ENCODE results near the gene TMTC1.

TMTC1 gene

DNA sequence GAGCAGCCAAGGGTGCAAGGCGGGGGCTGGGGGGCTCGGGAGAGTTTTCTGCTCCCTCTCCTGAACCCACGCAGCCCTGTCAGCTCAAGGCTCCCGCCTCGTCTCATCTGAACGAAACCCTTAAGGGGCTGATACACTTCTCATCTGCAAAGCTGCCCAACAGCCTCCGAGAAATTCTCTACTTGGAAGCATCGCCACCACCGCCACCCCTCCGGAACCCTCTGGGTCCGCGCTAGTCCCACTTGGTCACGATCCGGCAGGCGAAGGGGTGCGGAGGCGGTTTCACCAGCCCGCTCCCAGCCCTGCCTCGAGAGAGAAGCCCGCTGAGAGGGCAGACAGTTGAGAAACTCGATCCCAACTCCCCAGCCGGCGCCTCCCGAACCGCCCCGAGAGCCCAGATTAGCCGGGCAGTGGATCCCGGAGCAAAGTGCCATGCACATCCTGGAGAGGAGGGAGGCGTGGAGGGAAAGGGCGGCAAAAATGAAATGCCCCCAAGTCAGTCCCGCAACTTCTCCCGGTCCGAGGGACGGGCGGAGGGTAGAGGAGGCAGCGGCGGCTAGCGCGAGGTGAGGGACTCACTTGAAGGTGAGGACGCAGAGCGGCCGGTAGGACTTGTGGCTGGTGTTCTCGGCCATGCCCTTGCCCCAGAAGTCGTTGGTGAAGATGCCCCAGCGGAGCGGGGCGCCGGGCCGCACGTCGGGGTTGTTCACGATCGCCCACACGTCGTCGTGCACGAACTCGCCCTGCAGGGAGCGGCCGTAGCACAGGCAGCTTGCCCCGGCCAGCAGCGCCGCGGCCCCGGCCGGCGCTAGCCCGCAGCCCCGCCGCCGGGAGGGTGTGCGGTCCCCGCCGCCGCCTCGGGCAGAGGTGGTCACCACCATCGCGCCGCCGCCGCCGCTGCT, 620 bp downstream of the TMTC1 start:
- peak overlapping the region; percentile 59 for H3K9ac ChIP-seq (ENCODE audit: low read length)
- TF ChIP-seq, protein P1, sequence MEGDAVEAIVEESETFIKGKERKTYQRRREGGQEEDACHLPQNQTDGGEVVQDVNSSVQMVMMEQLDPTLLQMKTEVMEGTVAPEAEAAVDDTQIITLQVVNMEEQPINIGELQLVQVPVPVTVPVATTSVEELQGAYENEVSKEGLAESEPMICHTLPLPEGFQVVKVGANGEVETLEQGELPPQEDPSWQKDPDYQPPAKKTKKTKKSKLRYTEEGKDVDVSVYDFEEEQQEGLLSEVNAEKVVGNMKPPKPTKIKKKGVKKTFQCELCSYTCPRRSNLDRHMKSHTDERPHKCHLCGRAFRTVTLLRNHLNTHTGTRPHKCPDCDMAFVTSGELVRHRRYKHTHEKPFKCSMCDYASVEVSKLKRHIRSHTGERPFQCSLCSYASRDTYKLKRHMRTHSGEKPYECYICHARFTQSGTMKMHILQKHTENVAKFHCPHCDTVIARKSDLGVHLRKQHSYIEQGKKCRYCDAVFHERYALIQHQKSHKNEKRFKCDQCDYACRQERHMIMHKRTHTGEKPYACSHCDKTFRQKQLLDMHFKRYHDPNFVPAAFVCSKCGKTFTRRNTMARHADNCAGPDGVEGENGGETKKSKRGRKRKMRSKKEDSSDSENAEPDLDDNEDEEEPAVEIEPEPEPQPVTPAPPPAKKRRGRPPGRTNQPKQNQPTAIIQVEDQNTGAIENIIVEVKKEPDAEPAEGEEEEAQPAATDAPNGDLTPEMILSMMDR (IDR thresholded peaks at IDR 0.05; ENCODE audit: low read depth, low read length) = no peak
- TF ChIP-seq EZH2phosphoT487 (IDR thresholded peaks at IDR 0.05; ENCODE audit: low read depth) = no peak
- H3K27ac ChIP-seq (ENCODE audit: low read length) = peak overlapping the region; percentile 91

DNA sequence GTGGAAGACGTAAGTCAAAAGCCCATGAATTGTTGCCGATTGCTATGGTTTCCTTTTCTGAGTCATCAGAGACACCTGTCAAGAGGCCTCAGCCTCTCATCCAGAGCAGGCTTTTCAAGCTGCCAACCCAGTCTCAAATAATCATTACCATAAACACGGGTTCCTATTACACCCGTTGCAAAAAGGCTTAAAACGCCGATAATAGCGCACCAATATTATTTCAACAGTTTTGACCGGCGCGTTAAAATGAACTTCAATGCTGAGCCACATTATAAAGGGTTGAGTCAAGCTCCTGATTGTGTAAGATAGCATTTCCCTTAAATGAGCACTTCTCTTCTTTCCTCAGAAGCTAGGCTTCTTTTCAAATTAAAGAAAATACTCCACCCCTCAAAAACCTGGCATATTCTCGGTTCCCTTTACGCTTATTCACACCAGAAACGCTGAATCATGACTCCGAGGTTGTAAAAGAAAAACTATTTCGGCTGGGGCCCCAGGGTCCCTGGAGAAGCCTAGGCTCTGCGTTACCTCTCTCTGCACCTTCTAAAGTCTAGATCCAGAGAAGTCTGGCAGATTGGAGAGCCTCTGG, 1.4 kb downstream of the TMTC1 start:
- no peak for TF ChIP-seq EZH2phosphoT487 (IDR thresholded peaks at IDR 0.05; ENCODE audit: low read depth)
- TF ChIP-seq, protein P1 (IDR thresholded peaks at IDR 0.05; ENCODE audit: low read depth, low read length) = no peak
- Histone ChIP-seq H3K4me3 (ENCODE audit: low read length) (peak overlapping the region; percentile 73), H3K9me3 (ENCODE audit: insufficient read depth, low read length) (peaks cover 6% of the 10 kb centered on the region), H3K9ac (ENCODE audit: low read length) (peak overlapping the region; percentile 59), H3K4me1 (ENCODE audit: low read length) (peaks cover 47% of the 10 kb centered on the region), H3K27me3 (ENCODE audit: low read depth, low read length) (no peaks in the 10 kb centered on the region), H3K4me2 (ENCODE audit: low read length) (peak overlapping the region; percentile 86), H2AFZ (ENCODE audit: low read depth, low read length) (peak overlapping the region; percentile 79), H3K27ac (ENCODE audit: low read length) (peak overlapping the region; percentile 91), H3K79me2 (ENCODE audit: low read length) (no peaks in the 10 kb centered on the region), H4K20me1 (ENCODE audit: insufficient read depth, low read length) (no peaks in the 10 kb centered on the region), H3K36me3 (replicated peaks; ENCODE audit: low read depth, low read length) (peaks cover 6% of the 10 kb centered on the region)

More for the DNA sequence above, 620 bp downstream of the TMTC1 start:
- H3K4me3 ChIP-seq (ENCODE audit: low read length) = peak overlapping the region; percentile 73
- H4K20me1 ChIP-seq (ENCODE audit: insufficient read depth, low read length) = no peaks in the 10 kb centered on the region
- peak overlapping the region; percentile 79 for H2AFZ ChIP-seq (ENCODE audit: low read depth, low read length)
- peaks cover 6% of the 10 kb centered on the region for H3K36me3 ChIP-seq (replicated peaks; ENCODE audit: low read depth, low read length)
- no peaks in the 10 kb centered on the region for H3K79me2 ChIP-seq (ENCODE audit: low read length)
- H3K9me3 ChIP-seq (ENCODE audit: insufficient read depth, low read length) = peaks cover 6% of the 10 kb centered on the region
- H3K4me1 ChIP-seq (ENCODE audit: low read length) = peaks cover 45% of the 10 kb centered on the region
- H3K4me2 ChIP-seq (ENCODE audit: low read length) = peak overlapping the region; percentile 86
- H3K27me3 ChIP-seq (ENCODE audit: low read depth, low read length) = no peaks in the 10 kb centered on the region

DNA sequence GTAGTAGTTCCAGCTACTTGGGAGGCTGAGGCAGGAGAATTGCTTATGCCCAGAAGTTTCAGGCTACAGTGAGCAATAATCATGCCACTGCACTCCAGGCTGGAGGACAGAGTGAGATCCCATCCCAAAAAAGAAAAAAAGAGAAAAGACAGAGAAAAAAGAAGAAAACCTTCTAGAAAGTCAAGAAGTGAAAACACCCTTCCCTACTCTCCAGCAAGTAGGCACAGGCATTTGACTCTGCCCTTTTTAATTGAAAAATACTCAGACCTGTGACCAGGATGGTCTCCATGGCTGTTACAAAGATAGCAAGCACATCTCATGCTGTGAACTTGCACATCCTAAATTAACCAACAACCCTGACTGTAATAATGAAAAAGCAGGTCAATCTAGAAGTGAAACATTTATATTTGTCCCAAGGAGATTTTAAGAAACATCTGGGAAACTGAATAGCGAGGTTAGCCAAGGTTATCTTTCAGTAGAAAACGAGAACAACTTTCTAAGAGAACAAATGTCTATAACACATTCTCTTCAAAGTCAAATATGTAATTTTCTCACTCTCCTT, 2.0 kb downstream of the TMTC1 start:
- peak overlapping the region; percentile 86 for H3K4me2 ChIP-seq (ENCODE audit: low read length)
- no peaks in the 10 kb centered on the region for H3K79me2 ChIP-seq (ENCODE audit: low read length)
- peaks cover 6% of the 10 kb centered on the region for H3K36me3 ChIP-seq (replicated peaks; ENCODE audit: low read depth, low read length)
- H2AFZ ChIP-seq (ENCODE audit: low read depth, low read length) = peak overlapping the region; percentile 79
- TF ChIP-seq EZH2phosphoT487 (IDR thresholded peaks at IDR 0.05; ENCODE audit: low read depth) = no peak
- TF ChIP-seq, protein P1 (IDR thresholded peaks at IDR 0.05; ENCODE audit: low read depth, low read length) = no peak
- peaks cover 6% of the 10 kb centered on the region for H3K9me3 ChIP-seq (ENCODE audit: insufficient read depth, low read length)
- peak overlapping the region; percentile 73 for H3K4me3 ChIP-seq (ENCODE audit: low read length)
- peak overlapping the region; percentile 59 for H3K9ac ChIP-seq (ENCODE audit: low read length)
- no peaks in the 10 kb centered on the region for H4K20me1 ChIP-seq (ENCODE audit: insufficient read depth, low read length)
- no peaks in the 10 kb centered on the region for H3K27me3 ChIP-seq (ENCODE audit: low read depth, low read length)
- peaks cover 43% of the 10 kb centered on the region for H3K4me1 ChIP-seq (ENCODE audit: low read length)
- peak overlapping the region; percentile 91 for H3K27ac ChIP-seq (ENCODE audit: low read length)

DNA sequence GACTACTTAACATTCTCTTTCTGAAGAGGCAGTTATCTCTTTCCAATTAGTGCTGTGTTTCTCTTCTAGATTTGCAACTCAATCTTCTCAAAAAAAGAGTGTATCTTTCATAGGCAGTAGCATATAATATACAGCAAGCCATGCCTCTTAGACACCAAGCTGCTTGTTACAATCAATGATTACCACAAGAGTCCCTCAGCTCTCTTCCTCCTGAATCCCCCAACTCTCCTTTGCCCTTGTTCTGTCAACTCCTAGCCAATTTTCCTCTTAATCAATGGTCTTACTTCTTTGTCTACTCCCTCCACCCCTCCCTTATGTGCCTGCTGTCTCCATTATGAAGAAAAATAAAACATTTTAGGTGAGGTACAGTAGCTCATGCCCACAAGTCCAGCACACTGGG, 2.6 kb downstream of the TMTC1 start:
- Histone ChIP-seq H3K79me2 (ENCODE audit: low read length) (no peaks in the 10 kb centered on the region), H3K9ac (ENCODE audit: low read length) (peak overlapping the region; percentile 59; the same call in 1 of the 2 replicates), H3K36me3 (replicated peaks; ENCODE audit: low read depth, low read length) (peaks cover 6% of the 10 kb centered on the region), H3K9me3 (ENCODE audit: insufficient read depth, low read length) (peaks cover 6% of the 10 kb centered on the region), H3K27me3 (ENCODE audit: low read depth, low read length) (no peaks in the 10 kb centered on the region), H3K4me1 (ENCODE audit: low read length) (peaks cover 41% of the 10 kb centered on the region), H2AFZ (ENCODE audit: low read depth, low read length) (no peak overlapping the region), H4K20me1 (ENCODE audit: insufficient read depth, low read length) (no peaks in the 10 kb centered on the region), H3K4me2 (ENCODE audit: low read length) (peak overlapping the region; percentile 86), H3K27ac (ENCODE audit: low read length) (peak overlapping the region; percentile 91), H3K4me3 (ENCODE audit: low read length) (0 out of 2 replicates have a peak overlapping the region, but pooled peaks have one; percentile 73)
- TF ChIP-seq EZH2phosphoT487 (IDR thresholded peaks at IDR 0.05; ENCODE audit: low read depth) = no peak
- TF ChIP-seq, protein P1 (IDR thresholded peaks at IDR 0.05; ENCODE audit: low read depth, low read length) = no peak

Data from OCI-LY3 (cell line).